ENCODE measurements around the gene KRIT1. TPM values are rescaled to one million over a fixed set of nuclear protein-coding genes. Genes with fewer than 3 reads are reported as not detected.

The KRIT1 gene
- polyA plus RNA-seq, 4 donors, result 12.7 to 53.8 (median 20.8) TPM

GRCh38 chr7:92156990-92157389, 88.7 kb downstream of the KRIT1 start:
- no peak for FAIRE-seq
- H3K4me1 ChIP-seq (ENCODE audit: control insufficient read depth in 3 of 3, insufficient read depth in 2 of 3, low read depth in 1 of 3, low read length in 2 of 3), result no peaks in the 10 kb centered on the region
- no peaks in the 10 kb centered on the region for H3K9me3 ChIP-seq (ENCODE audit: control insufficient read depth in 2 of 2, insufficient read depth in 1 of 2, low read depth in 1 of 2, low read length in 1 of 2)
- no peaks in the 10 kb centered on the region for H3K27me3 ChIP-seq (ENCODE audit: control insufficient read depth in 3 of 3, insufficient read depth in 3 of 3, low read length in 3 of 3)
- H3K36me3 ChIP-seq (ENCODE audit: control insufficient read depth in 3 of 3, insufficient read depth in 2 of 3, low read depth in 1 of 3, low read length in 3 of 3), result no peaks in the 10 kb centered on the region
- no peak overlapping the region for H3K4me3 ChIP-seq (ENCODE audit: low read depth in 1 of 3, low read length in 3 of 3)
- H3K27ac ChIP-seq (ENCODE audit: low read depth in 1 of 3, low read length in 2 of 3), result no peak overlapping the region
- DNase-seq, result no peak

GRCh38 chr7:92155108-92155739, 90.5 kb downstream of the KRIT1 start:
- H3K4me1 ChIP-seq (ENCODE audit: control insufficient read depth in 3 of 3, insufficient read depth in 2 of 3, low read depth in 1 of 3, low read length in 2 of 3), result no peaks in the 10 kb centered on the region
- no peaks in the 10 kb centered on the region for H3K9me3 ChIP-seq (ENCODE audit: control insufficient read depth in 2 of 2, insufficient read depth in 1 of 2, low read depth in 1 of 2, low read length in 1 of 2)
- no peak overlapping the region for H3K27ac ChIP-seq (ENCODE audit: low read depth in 1 of 3, low read length in 2 of 3)
- no peak for FAIRE-seq
- H3K27me3 ChIP-seq (ENCODE audit: control insufficient read depth in 3 of 3, insufficient read depth in 3 of 3, low read length in 3 of 3), result no peaks in the 10 kb centered on the region
- no peak for DNase-seq
- H3K36me3 ChIP-seq (ENCODE audit: control insufficient read depth in 3 of 3, insufficient read depth in 2 of 3, low read depth in 1 of 3, low read length in 3 of 3), result no peaks in the 10 kb centered on the region
- 89 to 95% (median 94%) methylated on average over 1 of the region's 1 CpG for WGBS, 3 donors
- H3K4me3 ChIP-seq (ENCODE audit: low read depth in 1 of 3, low read length in 3 of 3), result no peak overlapping the region

GRCh38 chr7:92150450-92151017, 95.2 kb downstream of the KRIT1 start:
- DNase-seq, result no peak
- Histone ChIP-seq H3K27ac (ENCODE audit: low read depth in 1 of 3, low read length in 2 of 3) (no peak overlapping the region), H3K9me3 (ENCODE audit: control insufficient read depth in 2 of 2, insufficient read depth in 1 of 2, low read depth in 1 of 2, low read length in 1 of 2) (no peaks in the 10 kb centered on the region), H3K27me3 (ENCODE audit: control insufficient read depth in 3 of 3, insufficient read depth in 3 of 3, low read length in 3 of 3) (no peaks in the 10 kb centered on the region), H3K36me3 (ENCODE audit: control insufficient read depth in 3 of 3, insufficient read depth in 2 of 3, low read depth in 1 of 3, low read length in 3 of 3) (no peaks in the 10 kb centered on the region), H3K4me1 (ENCODE audit: control insufficient read depth in 3 of 3, insufficient read depth in 2 of 3, low read depth in 1 of 3, low read length in 2 of 3) (no peaks in the 10 kb centered on the region), H3K4me3 (ENCODE audit: low read depth in 1 of 3, low read length in 3 of 3) (no peak overlapping the region)
- 65 to 100% (median 78%) methylated on average over 1 of the region's 1 CpG for WGBS, 3 donors
- no peak for FAIRE-seq

- no peaks in the 10 kb centered on the region for H3K27me3 ChIP-seq (ENCODE audit: control insufficient read depth in 3 of 3, insufficient read depth in 3 of 3, low read length in 3 of 3)
- no peaks in the 10 kb centered on the region for H3K4me1 ChIP-seq (ENCODE audit: control insufficient read depth in 3 of 3, insufficient read depth in 2 of 3, low read depth in 1 of 3, low read length in 2 of 3)
- H3K9me3 ChIP-seq (ENCODE audit: control insufficient read depth in 2 of 2, insufficient read depth in 1 of 2, low read depth in 1 of 2, low read length in 1 of 2), result no peaks in the 10 kb centered on the region
- FAIRE-seq (no peak), DNase-seq (no peak)
- WGBS, 3 donors, result 90 to 92% (median 92%) methylated on average over 5 of the region's 5 CpGs
- no peak overlapping the region for H3K27ac ChIP-seq (ENCODE audit: low read depth in 1 of 3, low read length in 2 of 3)
- H3K4me3 ChIP-seq (ENCODE audit: low read depth in 1 of 3, low read length in 3 of 3), result no peak overlapping the region
- H3K36me3 ChIP-seq (ENCODE audit: control insufficient read depth in 3 of 3, insufficient read depth in 2 of 3, low read depth in 1 of 3, low read length in 3 of 3), result no peaks in the 10 kb centered on the region
These were observed 95.9 kb downstream of the KRIT1 start for GRCh38 chr7:92149736-92150239.

Other genes starting within 250 kb of the KRIT1 start
- gene CYP51A1, start 111.4 kb downstream of the KRIT1 start, polyA plus RNA-seq, result 100 to 1,000 TPM in 1 of 4 donors, 10 to 100 TPM in 2, 1 to 10 TPM in 1; 9.7 to 145 (median 54.1) TPM
- under 1 TPM in 2 of 4 donors, not detected in 2; 0.01 to 0.13 TPM for gene LRRD1, start 66.8 kb downstream of the KRIT1 start, polyA plus RNA-seq
- 10 to 100 TPM; 10.8 to 37.2 (median 14.2) TPM for gene ANKIB1, start 60 bp upstream of the KRIT1 start, polyA plus RNA-seq
- 10 to 100 TPM; 13.6 to 74.6 (median 15.5) TPM for gene GATAD1, start 201.6 kb upstream of the KRIT1 start, polyA plus RNA-seq
- gene ERVW-1, start 232.0 kb upstream of the KRIT1 start, polyA plus RNA-seq, result under 1 TPM in 2 of 4 donors, not detected in 2; 0.01 to 0.93 TPM